Nephron (organoid): Measurements from ENCODE around the gene ADCY5.

ENCODE experiments used
- H3K27ac Mint-ChIP-seq, 3 experiments: 2 replicates each; pipeline ENCODE4 v1.8.0; 2020; ENCODE audit warnings: mixed read lengths in 3 of 3, mild to moderate bottlenecking in 2 of 3, moderate library complexity in 1 of 3
- H3K27me3 Mint-ChIP-seq: 2 replicates; pipeline ENCODE4 v1.8.0; 2021; ENCODE audit warnings: low read depth, mild to moderate bottlenecking, moderate library complexity, mixed read lengths
- H3K36me3 Mint-ChIP-seq: 2 replicates; pipeline ENCODE4 v1.8.0; 2020; ENCODE audit warnings: low read depth, mixed read lengths
- H3K4me1 Mint-ChIP-seq: 2 replicates; pipeline ENCODE4 v1.8.0; 2020; ENCODE audit warnings: mixed read lengths
- H3K4me3 Mint-ChIP-seq, 3 experiments: 2 replicates each; pipeline ENCODE4 v1.8.0; 2020; ENCODE audit warnings: mild to moderate bottlenecking in 3 of 3, mixed read lengths in 3 of 3, moderate library complexity in 2 of 3
- H3K9me3 Mint-ChIP-seq: 2 replicates; pipeline ENCODE4 v1.8.0; 2020; ENCODE audit warnings: mixed read lengths
- CTCF ChIP-seq, 3 experiments: fragments of 200-600 bp; sonication (generic); IDR thresholded peaks; one replicate each; pipeline ENCODE4 v1.5.0; 2021; ENCODE audit warnings: antibody characterized with exemption in 3 of 3; ENCODE audit not compliant: unreplicated experiment in 3 of 3

The ADCY5 gene

GRCh38 chr3:123395235-123395634, 53.7 kb downstream of the ADCY5 start:
- no peaks in the 10 kb centered on the region for H3K36me3 Mint-ChIP-seq

GRCh38 chr3:123394391-123395020, 54.4 kb downstream of the ADCY5 start:
- peaks cover 41% of the 10 kb centered on the region for H3K4me1 Mint-ChIP-seq
- no peak for TF ChIP-seq CTCF (IDR thresholded peaks at IDR 0.05; ENCODE audit: unreplicated experiment in 3 of 3)
- peak overlapping the region; percentile 15 to 55 (median 53) for H3K27ac Mint-ChIP-seq
- H3K36me3 Mint-ChIP-seq = no peaks in the 10 kb centered on the region
- peaks cover 11% of the 10 kb centered on the region for H3K27me3 Mint-ChIP-seq
- no peaks in the 10 kb centered on the region for H3K9me3 Mint-ChIP-seq
- H3K4me3 Mint-ChIP-seq = no peak overlapping the region

More at GRCh38 chr3:123395235-123395634, 53.7 kb downstream of the ADCY5 start:
- TF ChIP-seq CTCF (IDR thresholded peaks at IDR 0.05; ENCODE audit: unreplicated experiment in 3 of 3) = no peak
- H3K4me3 Mint-ChIP-seq = no peak overlapping the region
- H3K27ac Mint-ChIP-seq = peak overlapping the region in 2 of 3 experiments; percentile 40 to 52
- no peaks in the 10 kb centered on the region for H3K9me3 Mint-ChIP-seq
- peaks cover 37% of the 10 kb centered on the region for H3K4me1 Mint-ChIP-seq
- peaks cover 11% of the 10 kb centered on the region for H3K27me3 Mint-ChIP-seq

- no peak overlapping the region for H3K4me3 Mint-ChIP-seq
- no peaks in the 10 kb centered on the region for H3K9me3 Mint-ChIP-seq
- H3K27me3 Mint-ChIP-seq = peaks cover 11% of the 10 kb centered on the region
- no peak for TF ChIP-seq CTCF (IDR thresholded peaks at IDR 0.05; ENCODE audit: unreplicated experiment in 3 of 3)
- peak overlapping the region in 2 of 3 experiments; percentile 66 to 77 for H3K27ac Mint-ChIP-seq
- H3K4me1 Mint-ChIP-seq = peaks cover 51% of the 10 kb centered on the region
- H3K36me3 Mint-ChIP-seq = no peaks in the 10 kb centered on the region
These were observed 55.8 kb downstream of the ADCY5 start for GRCh38 chr3:123392871-123393620.

- H3K36me3 Mint-ChIP-seq = no peaks in the 10 kb centered on the region
These were observed 56.5 kb downstream of the ADCY5 start for GRCh38 chr3:123392368-123392767.

GRCh38 chr3:123390865-123391600, 57.9 kb downstream of the ADCY5 start:
- no peaks in the 10 kb centered on the region for H3K36me3 Mint-ChIP-seq
- H3K27me3 Mint-ChIP-seq = peaks cover 8% of the 10 kb centered on the region
- H3K9me3 Mint-ChIP-seq = no peaks in the 10 kb centered on the region
- H3K4me3 Mint-ChIP-seq = peak overlapping the region in 1 of 3 experiments; percentile 29
- H3K27ac Mint-ChIP-seq = peak overlapping the region; percentile 66 to 80 (median 77)
- H3K4me1 Mint-ChIP-seq = peaks cover 71% of the 10 kb centered on the region
- no peak for TF ChIP-seq CTCF (IDR thresholded peaks at IDR 0.05; ENCODE audit: unreplicated experiment in 3 of 3)

More at GRCh38 chr3:123392368-123392767, 56.5 kb downstream of the ADCY5 start:
- no peak for TF ChIP-seq CTCF (IDR thresholded peaks at IDR 0.05; ENCODE audit: unreplicated experiment in 3 of 3)
- peaks cover 8% of the 10 kb centered on the region for H3K27me3 Mint-ChIP-seq
- H3K4me1 Mint-ChIP-seq = peaks cover 58% of the 10 kb centered on the region
- H3K27ac Mint-ChIP-seq = peak overlapping the region; percentile 66 to 80 (median 77)
- H3K9me3 Mint-ChIP-seq = no peaks in the 10 kb centered on the region
- H3K4me3 Mint-ChIP-seq = no peak overlapping the region
